OCI-LY3 (cell line): ENCODE data around the gene SDK2.

Experiments used
- H2AFZ ChIP-seq: fragments of 200-600, 300-600 bp; shearing (Covaris generic); 2 replicates; pipeline ENCODE4 v1.6.0; 2014; ENCODE audit warnings: antibody characterized with exemption, low read depth, low read length
- H3K27ac ChIP-seq: fragments of 200-600, 300-600 bp; sonication (generic); 2 replicates; pipeline ENCODE4 v1.5.1; 2014; ENCODE audit warnings: mild to moderate bottlenecking, low read length, moderate library complexity, mixed read lengths
- H3K27me3 ChIP-seq: fragments of 200-600, 300-600 bp; sonication (generic); 2 replicates; pipeline ENCODE4 v1.6.1; 2014; ENCODE audit warnings: low read depth, low read length, mixed read lengths
- H3K36me3 ChIP-seq: fragments of 200-600, 300-600 bp; sonication (generic); replicated peaks from 2 replicates; pipeline ENCODE3; 2014; ENCODE audit warnings: low read depth, low read length, mixed read lengths
- H3K4me1 ChIP-seq: fragments of 300-600, 200-600 bp; sonication (generic); 2 replicates; pipeline ENCODE4 v1.6.1; 2014; ENCODE audit warnings: low read length, mixed read lengths
- H3K4me2 ChIP-seq: fragments of 200-600, 300-600 bp; sonication (generic); 2 replicates; pipeline ENCODE4 v1.6.1; 2014; ENCODE audit warnings: low read length, mixed read lengths
- H3K4me3 ChIP-seq: fragments of 300-600, 200-600 bp; sonication (generic); 2 replicates; pipeline ENCODE4 v1.5.1; 2014; ENCODE audit warnings: antibody characterized with exemption, mild to moderate bottlenecking, low read length, moderate library complexity
- H3K79me2 ChIP-seq: fragments of 300-600, 200-600 bp; shearing (Covaris generic); 2 replicates; pipeline ENCODE4 v1.6.1; 2014; ENCODE audit warnings: mild to moderate bottlenecking, low read length, mixed read lengths
- H3K9ac ChIP-seq: fragments of 300-600, 200-600 bp; shearing (Covaris generic); 2 replicates; pipeline ENCODE4 v1.6.0; 2014; ENCODE audit warnings: mild to moderate bottlenecking, low read length, moderate library complexity
- H3K9me3 ChIP-seq: fragments of 200-600, 300-600 bp; shearing (Covaris generic); 2 replicates; pipeline ENCODE4 v1.6.1; 2014; ENCODE audit warnings: low read length, mixed read lengths; ENCODE audit not compliant: insufficient read depth
- H4K20me1 ChIP-seq: fragments of 200-600, 300-600 bp; sonication (generic); 2 replicates; pipeline ENCODE4 v1.6.1; 2016; ENCODE audit warnings: low read length, mixed read lengths; ENCODE audit not compliant: insufficient read depth
- EZH2phosphoT487 ChIP-seq: fragments of 200-600 bp; shearing (Covaris generic); IDR thresholded peaks from 2 replicates; pipeline ENCODE4 v1.6.1; 2018; ENCODE audit warnings: antibody characterized with exemption, mixed run types, low read depth
- TF ChIP-seq, protein P1 (sequence below): fragments of 200-600, 300-600 bp; sonication (generic); IDR thresholded peaks from 2 replicates; pipeline ENCODE4 v1.5.1; 2014; ENCODE audit warnings: antibody characterized with exemption, low read length, low read depth

The SDK2 gene

GRCh38 chr17:73297934-73298861 is 346.0 kb downstream of the SDK2 start:
- H3K27ac ChIP-seq: no peak overlapping the region
- no peaks in the 10 kb centered on the region for H3K79me2 ChIP-seq

DNA sequence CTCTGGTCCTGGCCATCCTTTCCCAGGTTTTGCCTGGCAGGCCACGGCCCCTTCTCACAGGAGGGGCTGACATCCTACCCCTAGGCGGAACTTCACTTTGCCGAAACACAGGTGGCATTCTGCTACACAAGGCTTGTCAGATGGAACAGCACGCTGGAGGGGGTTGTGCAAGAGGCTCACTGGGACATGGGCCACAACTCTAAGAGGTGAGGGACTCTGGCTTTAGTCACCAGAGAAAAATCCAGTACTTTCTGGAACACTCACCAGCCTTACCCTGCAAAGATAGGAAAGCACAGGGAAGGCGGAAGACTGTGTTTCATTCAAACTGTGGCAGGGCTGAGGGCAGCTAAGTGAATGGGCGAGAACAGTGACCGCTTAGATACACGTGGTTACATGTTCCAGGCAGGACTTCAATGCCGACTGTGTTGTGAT is 350.7 kb downstream of the SDK2 start:
- no peaks in the 10 kb centered on the region for H4K20me1 ChIP-seq
- peaks cover 7% of the 10 kb centered on the region for H3K27me3 ChIP-seq
- peaks cover 13% of the 10 kb centered on the region for H3K4me1 ChIP-seq
- no peaks in the 10 kb centered on the region for H3K9me3 ChIP-seq
- H3K4me3 ChIP-seq: no peak overlapping the region
- H3K4me2 ChIP-seq: no peak overlapping the region
- no peak overlapping the region for H2AFZ ChIP-seq
- H3K36me3 ChIP-seq: no peaks in the 10 kb centered on the region
- H3K79me2 ChIP-seq: no peaks in the 10 kb centered on the region
- no peak for TF ChIP-seq EZH2phosphoT487
- TF ChIP-seq, protein P1, sequence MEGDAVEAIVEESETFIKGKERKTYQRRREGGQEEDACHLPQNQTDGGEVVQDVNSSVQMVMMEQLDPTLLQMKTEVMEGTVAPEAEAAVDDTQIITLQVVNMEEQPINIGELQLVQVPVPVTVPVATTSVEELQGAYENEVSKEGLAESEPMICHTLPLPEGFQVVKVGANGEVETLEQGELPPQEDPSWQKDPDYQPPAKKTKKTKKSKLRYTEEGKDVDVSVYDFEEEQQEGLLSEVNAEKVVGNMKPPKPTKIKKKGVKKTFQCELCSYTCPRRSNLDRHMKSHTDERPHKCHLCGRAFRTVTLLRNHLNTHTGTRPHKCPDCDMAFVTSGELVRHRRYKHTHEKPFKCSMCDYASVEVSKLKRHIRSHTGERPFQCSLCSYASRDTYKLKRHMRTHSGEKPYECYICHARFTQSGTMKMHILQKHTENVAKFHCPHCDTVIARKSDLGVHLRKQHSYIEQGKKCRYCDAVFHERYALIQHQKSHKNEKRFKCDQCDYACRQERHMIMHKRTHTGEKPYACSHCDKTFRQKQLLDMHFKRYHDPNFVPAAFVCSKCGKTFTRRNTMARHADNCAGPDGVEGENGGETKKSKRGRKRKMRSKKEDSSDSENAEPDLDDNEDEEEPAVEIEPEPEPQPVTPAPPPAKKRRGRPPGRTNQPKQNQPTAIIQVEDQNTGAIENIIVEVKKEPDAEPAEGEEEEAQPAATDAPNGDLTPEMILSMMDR: no peak
- H3K27ac ChIP-seq: no peak overlapping the region
- no peak overlapping the region for H3K9ac ChIP-seq

More at GRCh38 chr17:73297934-73298861, 346.0 kb downstream of the SDK2 start:
- no peak overlapping the region for H3K4me3 ChIP-seq
- no peaks in the 10 kb centered on the region for H3K4me1 ChIP-seq
- H4K20me1 ChIP-seq: no peaks in the 10 kb centered on the region
- no peak overlapping the region for H2AFZ ChIP-seq
- H3K36me3 ChIP-seq: no peaks in the 10 kb centered on the region
- no peaks in the 10 kb centered on the region for H3K9me3 ChIP-seq
- peaks cover 9% of the 10 kb centered on the region for H3K27me3 ChIP-seq
- H3K4me2 ChIP-seq: no peak overlapping the region
- no peak for TF ChIP-seq EZH2phosphoT487
- TF ChIP-seq, protein P1: no peak
- no peak overlapping the region for H3K9ac ChIP-seq

DNA sequence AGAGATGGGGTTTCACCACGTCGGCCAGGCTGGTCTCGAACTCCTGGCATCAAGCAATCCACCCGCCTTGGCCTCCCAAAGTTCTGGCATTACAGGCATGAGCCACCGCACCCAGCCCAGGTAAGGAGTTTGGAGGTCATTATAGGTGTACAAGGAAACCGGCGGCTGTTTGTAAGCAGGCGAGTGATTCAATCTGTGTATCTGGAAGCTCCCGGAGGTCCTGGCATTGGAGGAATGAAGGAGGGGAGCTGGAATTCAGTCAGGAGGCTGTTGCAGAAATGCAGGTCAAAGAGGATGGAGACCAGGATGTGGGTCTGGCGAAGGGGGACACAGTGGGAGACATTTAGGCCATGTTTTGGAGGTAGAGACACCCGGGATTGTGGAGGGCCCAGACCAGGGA is 351.2 kb downstream of the SDK2 start:
- no peaks in the 10 kb centered on the region for H3K79me2 ChIP-seq
- H3K27ac ChIP-seq: no peak overlapping the region
- H3K9me3 ChIP-seq: no peaks in the 10 kb centered on the region
- no peaks in the 10 kb centered on the region for H4K20me1 ChIP-seq
- no peak overlapping the region for H3K4me2 ChIP-seq
- TF ChIP-seq, protein P1: no peak
- no peak for TF ChIP-seq EZH2phosphoT487
- no peak overlapping the region for H3K4me3 ChIP-seq
- H2AFZ ChIP-seq: no peak overlapping the region
- no peak overlapping the region for H3K9ac ChIP-seq
- H3K4me1 ChIP-seq: peaks cover 13% of the 10 kb centered on the region
- H3K27me3 ChIP-seq: peaks cover 2% of the 10 kb centered on the region; the same call in 1 of the 2 replicates
- H3K36me3 ChIP-seq: no peaks in the 10 kb centered on the region

GRCh38 chr17:73292031-73292531 is 352.2 kb downstream of the SDK2 start:
- H3K27me3 ChIP-seq: 0 out of 2 replicates have a peak, but pooled peaks cover 3% of the 10 kb centered on the region
- H3K4me3 ChIP-seq: no peak overlapping the region
- no peak overlapping the region for H3K4me2 ChIP-seq
- no peak overlapping the region for H2AFZ ChIP-seq
- no peak for TF ChIP-seq EZH2phosphoT487
- TF ChIP-seq, protein P1: no peak
- H3K9ac ChIP-seq: no peak overlapping the region
- H3K9me3 ChIP-seq: no peaks in the 10 kb centered on the region
- H3K27ac ChIP-seq: no peak overlapping the region
- no peaks in the 10 kb centered on the region for H3K79me2 ChIP-seq
- no peaks in the 10 kb centered on the region for H3K36me3 ChIP-seq
- peaks cover 13% of the 10 kb centered on the region for H3K4me1 ChIP-seq
- no peaks in the 10 kb centered on the region for H4K20me1 ChIP-seq
